WTC11 (cell line): ENCODE measurements around the gene BLID. TPM values are rescaled to one million over a fixed set of nuclear protein-coding genes. Genes with fewer than 3 reads are reported as not detected.

Source experiments
- ATAC-seq: fragments of 200-7000 bp; cut with Tn5 transposase; 2 replicates; pipeline ENCODE4 v1.10.0; 2021; ENCODE audit warnings: mild to moderate bottlenecking, moderate library complexity
- CTCF ChIA-PET: fragments of 300-600 bp; sonication (Branson Sonifier 250); formaldehyde crosslinking; loops from one replicate; lab custom pipeline; 2021; ENCODE audit warnings: antibody characterized with exemption; lab: Charles Lee
- POLR2A ChIA-PET: fragments of 350-600 bp; sonication (Branson Sonifier 250); formaldehyde crosslinking; loops from one replicate; lab custom pipeline; 2021; ENCODE audit warnings: antibody characterized with exemption; lab: Charles Lee
- DNase-seq: peaks from one replicate; pipeline ENCODE4 v3.0.0; 2021; ENCODE audit warnings: low spot score
- H3K27ac Mint-ChIP-seq: 2 replicates; pipeline ENCODE4 v1.8.0; 2021; ENCODE audit warnings: mixed read lengths
- H3K27me3 Mint-ChIP-seq: 2 replicates; pipeline ENCODE4 v1.8.0; 2021; ENCODE audit warnings: low read depth, mild to moderate bottlenecking, moderate library complexity, mixed read lengths
- H3K36me3 Mint-ChIP-seq: 2 replicates; pipeline ENCODE4 v1.8.0; 2021; ENCODE audit warnings: mixed read lengths
- H3K4me1 Mint-ChIP-seq: 2 replicates; pipeline ENCODE4 v1.8.0; 2022; ENCODE audit warnings: mixed read lengths
- H3K4me3 Mint-ChIP-seq: 2 replicates; pipeline ENCODE4 v1.8.0; 2021; ENCODE audit warnings: mild to moderate bottlenecking, moderate library complexity, mixed read lengths
- H3K9me3 Mint-ChIP-seq: 2 replicates; pipeline ENCODE4 v1.8.0; 2021; ENCODE audit warnings: mixed read lengths
- CBFB ChIP-seq: sonication (generic); formaldehyde crosslinking; IDR thresholded peaks from 2 replicates; pipeline ENCODE4 v1.8.1; 2022; ENCODE audit warnings: mild to moderate bottlenecking, low read depth, missing genetic modification reagents
- FOXK1 ChIP-seq: sonication (generic); formaldehyde crosslinking; IDR thresholded peaks from 2 replicates; pipeline ENCODE4 v1.8.0; 2022; ENCODE audit warnings: mild to moderate bottlenecking, moderate library complexity, missing genetic modification reagents
- GRHL2 ChIP-seq: fragments of 250-450 bp; sonication (Bioruptor Pico); IDR thresholded peaks from 2 replicates; pipeline ENCODE4 v1.8.0; 2022; ENCODE audit warnings: mild to moderate bottlenecking, moderate library complexity; ENCODE audit not compliant: insufficient replicate concordance, severe bottlenecking
- HMGA2 ChIP-seq: fragments of 250-450 bp; sonication (Bioruptor Pico); IDR thresholded peaks from 2 replicates; pipeline ENCODE4 v1.4.0; 2021; ENCODE audit warnings: mild to moderate bottlenecking, moderate library complexity
- KAT7 ChIP-seq: sonication (generic); formaldehyde crosslinking; IDR thresholded peaks from 2 replicates; pipeline ENCODE4 v1.8.1; 2023; ENCODE audit warnings: missing genetic modification reagents, mild to moderate bottlenecking, borderline replicate concordance
- NFATC4 ChIP-seq: fragments of 250-450 bp; sonication (Bioruptor Pico); IDR thresholded peaks from 2 replicates; pipeline ENCODE4 v1.9.0; 2021; ENCODE audit warnings: mild to moderate bottlenecking
- NFE2L1 ChIP-seq: sonication (generic); formaldehyde crosslinking; IDR thresholded peaks from 2 replicates; pipeline ENCODE4 v1.8.1; 2023; ENCODE audit warnings: missing genetic modification reagents
- PRRX2 ChIP-seq: fragments of 250-450 bp; sonication (Bioruptor Pico); IDR thresholded peaks from 2 replicates; pipeline ENCODE4 v1.8.0; 2021; ENCODE audit warnings: mild to moderate bottlenecking
- SP1 ChIP-seq: sonication (generic); formaldehyde crosslinking; conservative IDR thresholded peaks from 2 replicates; pipeline ENCODE4 v1.8.1; 2022; ENCODE audit warnings: missing genetic modification reagents
- TEAD4 ChIP-seq: sonication (generic); formaldehyde crosslinking; IDR thresholded peaks from 2 replicates; pipeline ENCODE4 v1.8.0; 2022; ENCODE audit warnings: mild to moderate bottlenecking, missing genetic modification reagents
- ZNF232 ChIP-seq: sonication (generic); formaldehyde crosslinking; IDR thresholded peaks from 2 replicates; pipeline ENCODE4 v1.8.0; 2022; ENCODE audit warnings: mild to moderate bottlenecking, missing genetic modification reagents
- ZNF317 ChIP-seq: sonication (generic); formaldehyde crosslinking; IDR thresholded peaks from 2 replicates; pipeline ENCODE4 v1.8.1; 2023; ENCODE audit warnings: low read depth, mild to moderate bottlenecking, moderate library complexity, missing genetic modification reagents, borderline replicate concordance
- total RNA-seq: library from RNA; stranded (reverse); gene quantifications from 3 replicates; pipeline ENCODE4 v1.2.3, GENCODE V29; 2021
- TF ChIP-seq, protein P1 (sequence below): sonication (generic); formaldehyde crosslinking; conservative IDR thresholded peaks from 2 replicates; pipeline ENCODE4 v1.8.1; 2023; ENCODE audit warnings: mild to moderate bottlenecking, low read depth, missing genetic modification reagents, moderate library complexity
- TF ChIP-seq, protein P2 (sequence below): sonication (generic); formaldehyde crosslinking; IDR thresholded peaks from 2 replicates; pipeline ENCODE4 v1.8.1; 2022; ENCODE audit warnings: mild to moderate bottlenecking, moderate library complexity, missing genetic modification reagents
- TF ChIP-seq, protein P3 (sequence below): sonication (generic); formaldehyde crosslinking; IDR thresholded peaks from 2 replicates; pipeline ENCODE4 v1.8.1; 2023; ENCODE audit warnings: mild to moderate bottlenecking, missing genetic modification reagents
- TF ChIP-seq, protein P4 (sequence below): sonication (generic); formaldehyde crosslinking; IDR thresholded peaks from 2 replicates; pipeline ENCODE4 v1.8.1; 2023; ENCODE audit warnings: mild to moderate bottlenecking, moderate library complexity, missing genetic modification reagents
- TF ChIP-seq, protein P5 (sequence below): sonication (generic); formaldehyde crosslinking; IDR thresholded peaks from 2 replicates; pipeline ENCODE4 v1.8.1; 2023; ENCODE audit warnings: mild to moderate bottlenecking, missing genetic modification reagents, moderate library complexity
- TF ChIP-seq, protein P6 (sequence below): sonication (generic); formaldehyde crosslinking; IDR thresholded peaks from 2 replicates; pipeline ENCODE4 v1.8.1; 2023; ENCODE audit warnings: mild to moderate bottlenecking, missing genetic modification reagents, moderate library complexity
- TF ChIP-seq, protein P7 (sequence below): fragments of 200-600 bp; IDR thresholded peaks from 2 replicates; pipeline ENCODE4 v1.8.0; 2022; ENCODE audit warnings: antibody characterized with exemption
- TF ChIP-seq, protein P8 (sequence below): sonication (generic); formaldehyde crosslinking; IDR thresholded peaks from 2 replicates; pipeline ENCODE4 v1.8.0; 2022; ENCODE audit warnings: mild to moderate bottlenecking, missing genetic modification reagents

The BLID gene
- total RNA-seq, 1 experiment from 2014 or later = not detected

DNA sequence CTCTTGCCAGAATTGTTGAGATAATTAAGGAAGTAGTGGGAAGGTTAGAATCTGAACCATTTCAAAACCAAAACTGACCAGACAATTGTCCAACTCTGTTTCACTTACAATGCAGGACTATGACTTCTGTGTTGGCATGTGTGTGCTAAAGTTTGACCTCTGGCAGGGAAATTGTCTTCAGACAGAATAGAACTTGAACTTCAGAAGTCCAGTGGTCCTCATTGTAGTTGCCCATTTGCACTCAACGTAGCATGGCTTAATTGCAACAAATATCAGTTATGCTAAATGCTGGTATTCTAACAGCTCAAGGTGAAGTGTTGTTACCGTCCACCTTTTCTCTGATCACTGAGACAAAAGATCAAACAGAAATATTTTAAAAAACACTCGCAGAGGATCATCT, 47.2 kb downstream of the BLID start (continued):
- TF ChIP-seq, protein P1, sequence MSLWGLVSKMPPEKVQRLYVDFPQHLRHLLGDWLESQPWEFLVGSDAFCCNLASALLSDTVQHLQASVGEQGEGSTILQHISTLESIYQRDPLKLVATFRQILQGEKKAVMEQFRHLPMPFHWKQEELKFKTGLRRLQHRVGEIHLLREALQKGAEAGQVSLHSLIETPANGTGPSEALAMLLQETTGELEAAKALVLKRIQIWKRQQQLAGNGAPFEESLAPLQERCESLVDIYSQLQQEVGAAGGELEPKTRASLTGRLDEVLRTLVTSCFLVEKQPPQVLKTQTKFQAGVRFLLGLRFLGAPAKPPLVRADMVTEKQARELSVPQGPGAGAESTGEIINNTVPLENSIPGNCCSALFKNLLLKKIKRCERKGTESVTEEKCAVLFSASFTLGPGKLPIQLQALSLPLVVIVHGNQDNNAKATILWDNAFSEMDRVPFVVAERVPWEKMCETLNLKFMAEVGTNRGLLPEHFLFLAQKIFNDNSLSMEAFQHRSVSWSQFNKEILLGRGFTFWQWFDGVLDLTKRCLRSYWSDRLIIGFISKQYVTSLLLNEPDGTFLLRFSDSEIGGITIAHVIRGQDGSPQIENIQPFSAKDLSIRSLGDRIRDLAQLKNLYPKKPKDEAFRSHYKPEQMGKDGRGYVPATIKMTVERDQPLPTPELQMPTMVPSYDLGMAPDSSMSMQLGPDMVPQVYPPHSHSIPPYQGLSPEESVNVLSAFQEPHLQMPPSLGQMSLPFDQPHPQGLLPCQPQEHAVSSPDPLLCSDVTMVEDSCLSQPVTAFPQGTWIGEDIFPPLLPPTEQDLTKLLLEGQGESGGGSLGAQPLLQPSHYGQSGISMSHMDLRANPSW (CRISPR knock-in tag) = no peak
- TF ChIP-seq, protein P2, sequence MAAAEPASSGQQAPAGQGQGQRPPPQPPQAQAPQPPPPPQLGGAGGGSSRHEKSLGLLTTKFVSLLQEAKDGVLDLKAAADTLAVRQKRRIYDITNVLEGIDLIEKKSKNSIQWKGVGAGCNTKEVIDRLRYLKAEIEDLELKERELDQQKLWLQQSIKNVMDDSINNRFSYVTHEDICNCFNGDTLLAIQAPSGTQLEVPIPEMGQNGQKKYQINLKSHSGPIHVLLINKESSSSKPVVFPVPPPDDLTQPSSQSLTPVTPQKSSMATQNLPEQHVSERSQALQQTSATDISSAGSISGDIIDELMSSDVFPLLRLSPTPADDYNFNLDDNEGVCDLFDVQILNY = no peak
- TF ChIP-seq TEAD4 (CRISPR knock-in tag) (no peak), SP1 (CRISPR knock-in tag) (no peak)
- TF ChIP-seq, protein P3, sequence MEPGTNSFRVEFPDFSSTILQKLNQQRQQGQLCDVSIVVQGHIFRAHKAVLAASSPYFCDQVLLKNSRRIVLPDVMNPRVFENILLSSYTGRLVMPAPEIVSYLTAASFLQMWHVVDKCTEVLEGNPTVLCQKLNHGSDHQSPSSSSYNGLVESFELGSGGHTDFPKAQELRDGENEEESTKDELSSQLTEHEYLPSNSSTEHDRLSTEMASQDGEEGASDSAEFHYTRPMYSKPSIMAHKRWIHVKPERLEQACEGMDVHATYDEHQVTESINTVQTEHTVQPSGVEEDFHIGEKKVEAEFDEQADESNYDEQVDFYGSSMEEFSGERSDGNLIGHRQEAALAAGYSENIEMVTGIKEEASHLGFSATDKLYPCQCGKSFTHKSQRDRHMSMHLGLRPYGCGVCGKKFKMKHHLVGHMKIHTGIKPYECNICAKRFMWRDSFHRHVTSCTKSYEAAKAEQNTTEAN (CRISPR knock-in tag) = no peak

DNA sequence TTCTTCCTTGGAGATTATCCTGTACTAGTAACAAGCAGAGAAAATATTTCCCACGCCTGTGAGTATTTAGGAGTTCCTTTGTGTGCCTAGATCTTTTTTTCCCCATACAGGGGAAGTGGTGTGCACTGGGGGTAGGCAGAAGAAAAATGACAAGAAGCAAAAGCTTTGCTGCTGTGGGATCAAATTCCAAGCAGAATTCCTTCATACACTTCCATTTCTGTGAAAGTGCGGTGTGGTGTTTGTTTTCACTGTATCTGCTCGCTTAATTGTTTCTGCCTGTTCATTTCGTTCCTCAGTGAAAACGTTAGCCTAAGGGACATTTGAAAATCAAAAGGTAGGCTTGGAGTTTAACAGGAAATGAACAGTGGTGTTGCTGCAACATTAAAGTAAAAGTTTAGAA, 47.9 kb downstream of the BLID start:
- no peak overlapping the region for H3K4me3 Mint-ChIP-seq
- peaks cover 25% of the 10 kb centered on the region for H3K4me1 Mint-ChIP-seq
- peaks cover 17% of the 10 kb centered on the region for H3K9me3 Mint-ChIP-seq
- DNase-seq (no peak), ATAC-seq (no peak)
- TF ChIP-seq NFE2L1 (no peak), PRRX2 (CRISPR knock-in tag) (no peak), KAT7 (CRISPR knock-in tag) (no peak), HMGA2 (no peak), NFATC4 (CRISPR knock-in tag) (no peak), FOXK1 (CRISPR knock-in tag) (no peak), ZNF317 (no peak), GRHL2 (CRISPR knock-in tag) (no peak), CBFB (CRISPR knock-in tag) (no peak), ZNF232 (CRISPR knock-in tag) (no peak)
- TF ChIP-seq, protein P4, sequence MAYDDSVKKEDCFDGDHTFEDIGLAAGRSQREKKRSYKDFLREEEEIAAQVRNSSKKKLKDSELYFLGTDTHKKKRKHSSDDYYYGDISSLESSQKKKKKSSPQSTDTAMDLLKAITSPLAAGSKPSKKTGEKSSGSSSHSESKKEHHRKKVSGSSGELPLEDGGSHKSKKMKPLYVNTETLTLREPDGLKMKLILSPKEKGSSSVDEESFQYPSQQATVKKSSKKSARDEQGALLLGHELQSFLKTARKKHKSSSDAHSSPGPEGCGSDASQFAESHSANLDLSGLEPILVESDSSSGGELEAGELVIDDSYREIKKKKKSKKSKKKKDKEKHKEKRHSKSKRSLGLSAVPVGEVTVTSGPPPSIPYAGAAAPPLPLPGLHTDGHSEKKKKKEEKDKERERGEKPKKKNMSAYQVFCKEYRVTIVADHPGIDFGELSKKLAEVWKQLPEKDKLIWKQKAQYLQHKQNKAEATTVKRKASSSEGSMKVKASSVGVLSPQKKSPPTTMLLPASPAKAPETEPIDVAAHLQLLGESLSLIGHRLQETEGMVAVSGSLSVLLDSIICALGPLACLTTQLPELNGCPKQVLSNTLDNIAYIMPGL (CRISPR knock-in tag) = no peak
- TF ChIP-seq, protein P2 = no peak
- TF ChIP-seq, protein P5, sequence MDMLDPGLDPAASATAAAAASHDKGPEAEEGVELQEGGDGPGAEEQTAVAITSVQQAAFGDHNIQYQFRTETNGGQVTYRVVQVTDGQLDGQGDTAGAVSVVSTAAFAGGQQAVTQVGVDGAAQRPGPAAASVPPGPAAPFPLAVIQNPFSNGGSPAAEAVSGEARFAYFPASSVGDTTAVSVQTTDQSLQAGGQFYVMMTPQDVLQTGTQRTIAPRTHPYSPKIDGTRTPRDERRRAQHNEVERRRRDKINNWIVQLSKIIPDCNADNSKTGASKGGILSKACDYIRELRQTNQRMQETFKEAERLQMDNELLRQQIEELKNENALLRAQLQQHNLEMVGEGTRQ = no peak
- TF ChIP-seq, protein P6, sequence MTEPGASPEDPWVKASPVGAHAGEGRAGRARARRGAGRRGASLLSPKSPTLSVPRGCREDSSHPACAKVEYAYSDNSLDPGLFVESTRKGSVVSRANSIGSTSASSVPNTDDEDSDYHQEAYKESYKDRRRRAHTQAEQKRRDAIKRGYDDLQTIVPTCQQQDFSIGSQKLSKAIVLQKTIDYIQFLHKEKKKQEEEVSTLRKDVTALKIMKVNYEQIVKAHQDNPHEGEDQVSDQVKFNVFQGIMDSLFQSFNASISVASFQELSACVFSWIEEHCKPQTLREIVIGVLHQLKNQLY (CRISPR knock-in tag) = no peak
- TF ChIP-seq, protein P7, sequence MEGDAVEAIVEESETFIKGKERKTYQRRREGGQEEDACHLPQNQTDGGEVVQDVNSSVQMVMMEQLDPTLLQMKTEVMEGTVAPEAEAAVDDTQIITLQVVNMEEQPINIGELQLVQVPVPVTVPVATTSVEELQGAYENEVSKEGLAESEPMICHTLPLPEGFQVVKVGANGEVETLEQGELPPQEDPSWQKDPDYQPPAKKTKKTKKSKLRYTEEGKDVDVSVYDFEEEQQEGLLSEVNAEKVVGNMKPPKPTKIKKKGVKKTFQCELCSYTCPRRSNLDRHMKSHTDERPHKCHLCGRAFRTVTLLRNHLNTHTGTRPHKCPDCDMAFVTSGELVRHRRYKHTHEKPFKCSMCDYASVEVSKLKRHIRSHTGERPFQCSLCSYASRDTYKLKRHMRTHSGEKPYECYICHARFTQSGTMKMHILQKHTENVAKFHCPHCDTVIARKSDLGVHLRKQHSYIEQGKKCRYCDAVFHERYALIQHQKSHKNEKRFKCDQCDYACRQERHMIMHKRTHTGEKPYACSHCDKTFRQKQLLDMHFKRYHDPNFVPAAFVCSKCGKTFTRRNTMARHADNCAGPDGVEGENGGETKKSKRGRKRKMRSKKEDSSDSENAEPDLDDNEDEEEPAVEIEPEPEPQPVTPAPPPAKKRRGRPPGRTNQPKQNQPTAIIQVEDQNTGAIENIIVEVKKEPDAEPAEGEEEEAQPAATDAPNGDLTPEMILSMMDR = no peak
- TF ChIP-seq, protein P8, sequence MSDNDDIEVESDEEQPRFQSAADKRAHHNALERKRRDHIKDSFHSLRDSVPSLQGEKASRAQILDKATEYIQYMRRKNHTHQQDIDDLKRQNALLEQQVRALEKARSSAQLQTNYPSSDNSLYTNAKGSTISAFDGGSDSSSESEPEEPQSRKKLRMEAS (CRISPR knock-in tag) = no peak
- POLR2A ChIA-PET = no interaction called here
- H3K27me3 Mint-ChIP-seq = peaks cover 5% of the 10 kb centered on the region; the same call in 1 of the 2 replicates
- H3K36me3 Mint-ChIP-seq = peaks cover 8% of the 10 kb centered on the region
- CTCF ChIA-PET = no interaction called here
- no peak overlapping the region for H3K27ac Mint-ChIP-seq
